GM19328 (cell line): Measurements from ENCODE around the gene USP53.
A peak's percentile ranks its signal among the peaks of the same experiment; 100 is the strongest.
"Not testable (repeated sequence)": the region's sequence is repeated elsewhere in the genome, so short reads cannot be mapped to it uniquely, and the experiment has no call there.

ENCODE experiments used
- ATAC-seq: cut with Tn5 transposase; IDR thresholded peaks from one replicate; pipeline ENCODE4 v1.9.1; 2021; ENCODE audit warnings: mild to moderate bottlenecking, moderate library complexity; ENCODE audit not compliant: unreplicated experiment

Gene USP53

DNA sequence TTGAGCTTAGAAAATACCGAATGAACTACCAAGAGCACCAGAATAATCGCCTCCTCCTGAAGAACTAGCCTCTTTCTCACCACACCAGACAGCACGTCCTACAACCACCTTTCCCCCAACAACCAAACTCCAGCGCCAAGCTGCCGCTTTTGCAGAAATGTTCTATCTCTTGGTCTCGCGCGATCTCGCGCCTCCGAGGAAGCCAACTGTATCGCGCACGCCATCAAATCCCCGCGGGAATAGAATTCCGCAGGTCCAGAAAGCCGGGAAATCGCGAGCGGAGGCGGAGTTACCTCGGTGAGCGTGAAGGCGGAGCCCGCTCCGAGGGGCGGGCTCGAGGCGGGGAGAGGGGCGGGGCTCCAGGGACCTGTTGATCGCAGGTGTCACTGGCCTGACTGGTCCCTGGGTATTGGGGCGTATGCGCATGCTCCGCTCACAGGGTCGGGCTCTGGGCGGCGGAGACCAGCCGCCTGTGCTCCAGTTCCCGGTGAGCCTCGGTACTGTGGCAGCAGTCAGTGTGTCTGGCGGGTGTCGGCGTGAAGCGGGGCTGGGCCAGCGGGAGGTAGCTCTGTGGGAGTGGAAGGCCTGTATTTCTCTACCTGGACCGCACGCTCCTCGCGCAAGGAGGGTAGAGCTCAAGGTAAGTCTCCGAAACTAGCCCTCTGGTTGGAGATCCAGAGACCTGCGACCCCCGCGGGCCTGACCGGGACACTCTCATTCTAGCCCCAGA, at the start of gene USP53:
TSS of gene USP53 (plus strand) at position 480 of the 730 bp plus-strand sequence. CDS start 27,047 bp downstream, outside the sequence.
- ATAC-seq, result peak; percentile 94

DNA sequence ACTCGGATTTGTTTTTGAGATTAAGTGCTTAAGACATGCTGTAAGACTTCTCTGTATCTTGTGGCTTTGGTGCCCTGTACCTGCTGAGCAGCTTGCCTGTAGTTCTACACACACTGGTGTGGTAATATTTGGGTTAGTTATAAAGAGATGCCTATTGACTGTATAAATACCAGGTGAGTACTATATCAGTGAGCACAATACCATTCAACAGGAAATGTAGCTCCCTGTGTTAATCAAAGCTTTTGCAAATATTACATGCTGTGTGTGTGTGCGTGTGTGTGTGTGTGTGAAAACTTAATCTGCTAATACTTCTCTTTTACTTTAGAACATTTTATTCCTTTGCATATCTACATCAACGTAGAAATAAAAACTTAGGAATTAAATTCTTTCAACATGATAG, 46.7 kb upstream of the USP53 start:
- no peak for ATAC-seq

DNA sequence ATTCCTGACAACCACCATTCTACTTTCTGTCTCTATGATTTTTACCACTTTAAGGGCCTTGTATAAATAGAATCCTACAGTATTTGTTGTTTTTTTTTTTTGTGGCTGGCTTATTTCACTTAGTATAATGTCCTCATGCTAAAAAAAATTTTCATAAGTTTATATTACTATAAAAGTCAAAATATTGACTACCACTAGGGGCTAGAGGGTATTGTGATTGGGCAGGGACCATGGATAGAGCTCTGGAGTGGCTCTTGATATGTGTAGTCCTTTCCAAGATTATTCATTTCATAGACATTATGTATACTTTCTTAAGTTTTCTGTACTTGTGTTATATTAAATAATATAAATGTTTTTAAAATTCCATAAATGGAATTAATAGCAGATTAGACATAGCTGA, 42.3 kb upstream of the USP53 start:
- ATAC-seq, result no peak

DNA sequence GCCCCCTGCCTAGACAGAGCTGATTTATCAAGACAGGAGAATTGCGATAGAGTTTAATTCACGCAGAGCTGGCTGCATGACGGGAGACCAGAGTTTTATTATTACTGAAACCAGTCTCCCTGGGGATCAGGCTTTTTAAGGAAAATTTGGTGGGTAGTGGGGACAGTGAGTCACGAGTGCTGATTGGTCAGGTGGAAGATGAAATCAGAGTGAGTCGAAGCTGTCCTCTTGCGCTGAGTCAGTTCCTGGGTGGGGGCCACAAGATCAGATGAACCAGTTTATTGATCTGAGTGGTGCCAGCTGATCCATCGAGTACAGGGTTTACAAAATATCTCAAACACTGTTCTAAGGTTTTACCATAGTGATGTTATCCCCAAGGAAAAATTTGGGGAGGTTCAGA, 40.3 kb upstream of the USP53 start:
- no peak for ATAC-seq

DNA sequence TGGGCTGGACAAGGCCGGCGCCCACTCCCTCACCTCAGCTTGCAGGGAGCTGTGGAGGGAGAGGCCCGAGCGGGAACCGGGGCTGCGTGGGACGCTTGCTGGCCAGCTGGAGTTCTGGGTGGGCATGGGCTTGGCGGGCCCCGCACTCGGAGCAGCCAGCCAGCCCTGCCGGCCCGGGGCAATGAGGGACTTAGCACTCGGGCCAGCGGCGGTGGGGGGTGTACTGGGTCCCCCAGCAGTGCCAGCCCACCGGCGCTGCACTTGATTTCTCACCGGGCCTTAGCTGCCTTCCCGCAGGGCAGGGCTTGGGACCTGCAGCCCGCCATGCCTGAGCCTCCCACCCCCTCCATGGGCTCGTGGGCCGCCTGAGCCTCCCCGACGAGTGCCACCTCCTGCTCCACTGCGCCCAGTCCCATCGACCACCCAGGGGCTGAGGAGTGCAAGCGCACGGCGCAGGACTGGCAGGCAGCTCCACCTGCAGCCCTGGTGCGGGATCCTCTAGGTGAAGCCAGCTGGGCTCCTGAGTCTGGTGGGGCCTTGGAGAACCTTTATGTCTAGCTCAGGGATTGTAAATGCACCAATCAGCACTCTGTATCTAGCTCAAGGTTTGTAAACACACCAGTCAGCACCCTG, 38.7 kb upstream of the USP53 start:
- ATAC-seq, result not testable (repeated sequence)

DNA sequence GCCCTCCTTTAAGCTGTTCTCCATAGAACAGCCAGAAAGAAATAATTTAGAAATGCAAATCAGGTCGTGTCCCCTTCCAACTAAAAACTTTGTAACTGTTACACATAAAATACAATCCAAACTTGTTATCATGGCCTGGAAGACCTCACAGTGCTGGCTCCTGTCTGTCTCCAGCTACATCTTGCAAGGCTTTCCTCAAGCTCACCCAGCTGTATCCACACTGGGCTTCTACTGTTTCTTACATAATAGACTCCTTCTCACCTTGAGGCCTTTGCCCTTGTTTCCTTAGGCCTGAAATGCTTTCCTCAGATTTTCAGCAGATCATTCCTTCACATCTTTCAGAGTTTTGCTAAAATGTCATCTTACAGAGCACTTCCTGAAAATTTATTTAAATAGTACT, 33.5 kb upstream of the USP53 start:
- ATAC-seq, result no peak

DNA sequence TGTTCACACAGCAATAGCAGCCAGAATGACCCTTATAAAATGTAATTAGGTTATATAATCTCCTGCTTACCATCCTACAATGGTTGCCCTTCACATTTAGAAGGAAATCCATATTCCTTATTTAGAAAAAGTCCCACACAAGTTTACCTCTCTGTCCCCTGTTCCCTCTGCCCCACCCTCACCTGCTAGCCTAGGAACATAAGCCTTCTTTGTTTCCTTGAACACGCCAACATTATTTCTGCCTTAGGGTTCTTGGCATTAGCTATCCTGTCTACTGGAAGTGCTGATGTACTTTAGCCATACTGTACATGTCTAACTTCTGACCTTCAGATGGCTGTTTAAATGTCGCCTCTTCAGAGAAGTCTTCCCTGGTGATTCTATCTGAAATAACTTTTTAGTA, 28.4 kb upstream of the USP53 start:
- no peak for ATAC-seq

DNA sequence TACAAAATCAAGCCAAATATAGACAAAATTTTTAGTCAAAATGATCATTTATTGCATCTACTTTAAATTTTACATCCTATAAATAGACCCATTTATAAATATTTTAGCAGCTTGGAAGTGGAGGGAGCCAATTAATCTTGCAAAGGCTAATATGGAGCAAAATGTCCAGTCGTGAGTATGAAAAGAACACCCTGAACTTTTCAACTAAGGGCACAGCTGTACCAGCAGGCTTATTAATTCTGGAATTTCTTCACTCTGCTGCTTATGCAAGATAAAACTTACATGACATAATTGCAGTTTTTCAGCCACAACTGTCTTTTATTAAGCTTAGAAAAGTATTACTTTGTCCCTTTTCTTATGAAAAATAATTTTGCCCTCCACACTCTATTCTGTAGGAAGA, 22.9 kb upstream of the USP53 start:
- ATAC-seq, result no peak

DNA sequence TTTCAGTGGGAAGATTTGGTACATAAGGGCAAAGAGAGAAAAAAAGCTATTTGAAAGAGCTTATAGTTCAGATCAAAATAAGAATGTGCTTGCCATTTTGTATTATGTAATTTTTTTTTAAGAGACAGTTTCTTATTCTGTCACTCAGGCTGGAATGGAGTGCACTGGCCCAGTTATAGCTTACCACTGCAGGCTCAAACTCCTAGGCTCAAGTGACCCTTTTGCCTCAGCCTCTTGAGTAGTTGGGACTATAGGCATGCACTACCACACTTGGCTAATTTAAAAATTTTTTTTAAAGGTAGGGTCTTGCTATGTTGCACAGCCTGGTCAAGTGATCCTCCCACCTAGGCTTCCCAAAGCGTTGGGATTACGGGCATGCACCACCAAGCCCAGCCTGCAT, 22.2 kb upstream of the USP53 start:
- ATAC-seq, result no peak

DNA sequence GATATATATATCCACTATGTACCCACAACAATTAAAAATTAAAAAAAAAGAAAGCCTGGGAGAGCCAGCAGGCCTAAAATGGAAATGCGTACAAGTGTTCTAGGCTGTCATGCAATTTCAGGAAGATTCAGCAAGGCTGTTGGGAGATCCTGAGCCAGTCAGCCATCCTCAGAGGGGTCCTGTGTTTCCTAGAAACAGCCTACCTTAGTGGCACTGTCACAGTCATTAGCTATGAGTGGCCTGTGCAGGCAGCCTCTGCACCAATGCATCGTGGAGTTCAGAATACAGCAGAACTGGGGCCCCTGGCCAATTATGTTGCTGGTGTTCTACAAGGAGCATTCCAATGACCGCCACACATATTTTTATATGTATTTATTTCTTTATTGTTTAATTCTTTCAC, 21.0 kb upstream of the USP53 start:
- ATAC-seq, result no peak

DNA sequence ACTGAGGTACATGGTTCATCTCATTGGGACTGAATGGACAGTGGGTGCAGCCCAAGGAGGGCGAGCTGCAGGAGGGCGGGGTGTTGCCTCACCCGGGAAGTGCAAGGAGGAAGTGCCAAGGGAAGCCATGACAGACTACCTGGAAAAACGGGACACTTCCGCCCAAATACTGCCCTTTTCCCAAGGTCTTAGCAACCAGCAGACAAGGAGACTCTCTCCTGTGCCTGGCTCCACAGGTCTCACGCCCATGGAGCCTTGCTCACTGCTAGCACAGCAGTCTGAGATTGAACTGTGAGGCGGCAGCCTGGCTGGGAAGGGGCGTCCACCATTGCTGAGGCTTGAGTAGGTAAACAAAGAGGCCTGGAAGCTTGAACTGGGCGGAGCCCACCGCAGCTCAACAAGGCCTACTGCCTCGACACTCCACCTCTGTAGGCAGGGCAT, 14.7 kb upstream of the USP53 start:
- no peak for ATAC-seq

DNA sequence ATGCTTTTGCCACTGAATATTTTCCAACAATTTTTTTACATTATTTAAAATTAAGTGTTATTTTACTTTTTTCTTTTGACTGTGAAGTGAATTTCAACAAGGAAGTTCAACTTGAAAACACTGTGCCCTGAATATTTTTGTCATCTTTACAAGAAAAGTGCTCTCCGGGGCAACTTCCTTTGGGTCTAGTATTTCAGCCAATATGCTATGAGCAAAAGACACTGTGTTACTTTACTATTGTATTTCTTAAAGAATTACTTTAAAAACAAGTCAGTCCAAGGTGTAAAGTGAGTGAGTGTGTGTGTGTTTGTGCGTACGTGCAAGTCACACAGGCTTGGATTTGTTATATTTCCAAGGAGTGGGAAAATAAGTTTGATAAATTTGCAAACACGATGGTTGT, 7.6 kb upstream of the USP53 start:
- ATAC-seq, result no peak

DNA sequence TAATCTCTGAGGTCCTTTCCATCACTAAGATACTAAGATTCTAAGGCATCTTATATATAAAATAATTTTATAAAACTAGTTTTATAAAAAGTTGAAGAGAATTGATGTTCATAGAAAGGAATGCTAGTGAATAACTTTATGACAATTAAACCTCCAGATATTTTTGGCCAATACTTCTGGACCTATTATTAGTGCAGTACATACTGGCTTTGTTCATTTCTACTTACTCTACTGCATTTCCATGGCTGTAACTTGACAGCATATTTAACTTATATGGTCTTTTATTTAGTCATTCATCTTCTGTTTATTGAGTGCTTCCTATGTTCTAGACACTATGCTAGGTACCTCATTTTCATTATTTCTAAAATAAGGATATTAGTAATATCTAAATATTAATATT, 6.8 kb upstream of the USP53 start:
- no peak for ATAC-seq

DNA sequence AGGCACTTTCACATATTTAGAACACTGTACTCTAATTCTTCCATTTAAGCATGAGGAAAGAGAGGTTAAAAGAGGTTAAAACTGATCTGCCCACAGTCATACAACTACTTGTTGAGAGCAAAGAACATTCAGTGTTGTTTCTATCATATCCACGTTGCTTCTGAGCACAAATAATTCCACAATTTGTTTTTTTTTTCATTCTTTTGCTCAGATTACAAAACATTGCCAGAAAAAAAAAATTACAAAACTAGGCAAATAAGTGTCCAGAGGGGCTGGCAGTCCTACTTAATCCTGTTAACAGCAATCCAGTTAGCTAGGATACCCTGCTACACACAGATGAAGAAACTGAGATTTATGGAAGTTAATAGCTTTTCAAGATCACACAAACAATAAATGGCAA, 6.3 kb upstream of the USP53 start:
- no peak for ATAC-seq

DNA sequence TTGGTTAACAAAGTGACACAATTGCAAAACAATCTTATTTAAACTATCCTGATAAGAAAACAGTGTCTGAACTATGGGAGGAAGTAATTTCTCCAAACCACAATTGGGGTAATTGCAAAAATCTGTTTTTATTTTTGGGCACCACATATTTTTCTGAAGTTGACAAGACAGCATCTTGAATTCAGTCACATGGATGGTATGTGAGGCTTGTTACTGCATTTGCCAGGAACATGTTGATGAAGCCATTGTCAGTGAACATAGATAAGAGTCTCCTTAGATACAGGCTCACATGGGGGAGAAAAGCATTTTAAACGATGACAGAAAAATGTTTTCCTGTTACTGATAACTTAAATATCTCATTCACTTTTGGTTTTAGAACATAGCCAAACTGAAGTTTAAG, 5.5 kb upstream of the USP53 start:
- no peak for ATAC-seq

DNA sequence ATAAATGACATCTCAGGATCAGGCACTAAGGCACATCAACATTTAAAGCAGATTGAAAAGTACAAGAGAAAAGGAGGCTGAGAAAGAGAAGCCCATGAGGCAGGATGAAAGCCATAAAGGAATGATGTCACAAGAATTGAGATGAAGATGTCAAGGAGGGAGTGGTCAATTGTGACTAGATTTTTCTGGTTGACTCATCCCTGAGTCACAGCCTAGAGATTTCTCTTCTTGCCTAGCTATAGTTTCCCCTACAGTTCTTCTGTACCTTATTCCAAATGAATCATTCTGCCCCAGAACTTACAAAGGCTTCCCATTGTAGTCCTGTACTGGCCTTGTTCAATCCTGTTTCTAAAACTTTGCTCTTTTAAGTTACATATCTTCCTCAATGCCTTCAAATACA, 3.4 kb upstream of the USP53 start:
- no peak for ATAC-seq

DNA sequence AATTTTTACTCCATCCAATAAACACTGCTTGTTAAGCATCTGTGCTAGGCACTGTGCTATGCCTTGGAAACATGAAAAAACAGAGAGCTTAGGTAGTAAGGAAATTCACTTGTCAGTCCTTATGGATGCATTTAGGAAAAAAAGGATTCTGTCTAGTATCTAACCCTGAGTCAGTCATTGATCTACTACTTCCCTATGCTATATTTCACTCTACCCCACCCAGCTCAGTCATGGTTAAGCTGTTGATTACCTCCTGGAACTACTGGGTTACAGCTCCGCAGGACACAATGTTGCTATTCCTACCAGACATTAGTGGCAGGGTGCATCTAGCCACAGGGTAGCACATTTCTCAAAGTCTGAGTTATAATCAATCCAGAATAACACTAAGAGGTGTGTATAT, 2.9 kb upstream of the USP53 start:
- no peak for ATAC-seq

DNA sequence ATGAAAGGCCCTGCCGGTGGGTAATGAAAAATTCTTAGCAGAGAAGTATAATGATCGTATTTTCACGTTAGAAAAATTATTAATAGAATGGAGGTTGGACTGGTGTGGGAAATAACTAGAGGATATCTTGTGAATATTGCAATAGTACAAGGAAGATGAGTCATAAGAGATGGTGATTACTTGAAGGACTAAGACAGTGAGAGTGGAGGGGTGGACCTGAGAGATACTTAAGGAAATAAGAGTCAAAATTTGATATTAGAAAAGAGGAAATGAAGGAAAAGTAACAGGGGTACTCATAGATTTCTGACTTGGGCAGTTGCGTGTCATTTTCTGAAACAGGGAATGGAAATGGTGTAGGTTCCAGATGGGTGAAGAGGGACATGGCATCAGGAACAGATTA, 1.7 kb upstream of the USP53 start:
- ATAC-seq, result no peak

DNA sequence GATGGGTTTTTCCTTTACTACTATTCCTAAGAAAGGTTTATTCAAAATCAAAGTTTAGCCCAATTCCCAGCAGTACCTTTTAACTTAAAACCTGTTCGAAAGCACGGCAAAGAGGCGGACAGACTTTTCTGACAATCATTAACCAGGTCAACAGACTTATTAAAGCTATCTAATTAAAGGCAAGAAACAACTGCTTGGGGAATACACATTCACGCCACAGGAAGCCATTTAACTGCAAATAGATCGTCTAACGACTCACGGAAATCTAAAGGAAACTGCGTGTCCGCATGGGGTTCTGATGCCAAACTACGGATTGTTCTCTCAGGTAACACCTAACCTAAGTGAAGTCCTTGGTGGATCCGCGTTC, 663 bp upstream of the USP53 start:
- ATAC-seq, result peak; percentile 11

DNA sequence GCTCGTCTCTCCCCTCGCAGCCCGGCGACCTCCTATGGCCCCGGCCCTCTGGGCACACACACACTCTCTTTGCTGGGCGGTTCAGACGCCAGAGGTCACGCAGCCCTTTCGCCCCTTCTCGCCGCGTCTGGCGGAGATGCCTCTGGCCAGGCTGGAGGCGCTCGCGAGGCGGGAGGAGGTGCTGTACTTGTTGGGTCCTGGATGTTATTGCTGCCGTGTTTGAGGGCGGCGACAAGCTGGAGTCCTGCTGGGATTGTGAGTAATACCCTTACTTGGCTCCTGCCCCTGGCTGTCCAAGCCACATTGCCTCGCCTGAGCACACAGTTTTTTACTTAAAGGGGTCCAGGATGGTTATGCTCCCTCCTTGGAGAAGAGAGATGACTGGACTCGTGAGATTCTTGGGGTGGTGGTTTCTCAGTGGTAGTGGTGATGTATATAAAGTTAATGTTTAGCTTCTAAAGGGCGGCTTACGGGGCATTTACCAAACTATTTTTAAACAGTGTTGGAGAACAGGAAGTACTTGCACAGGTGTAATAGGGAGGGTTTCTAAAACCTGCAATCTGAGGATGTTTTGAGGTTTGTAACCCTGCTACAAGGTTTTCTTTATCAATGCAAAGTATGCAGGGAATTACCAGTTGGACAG, 572 bp downstream of the USP53 start:
- ATAC-seq, result peak; percentile 48

DNA sequence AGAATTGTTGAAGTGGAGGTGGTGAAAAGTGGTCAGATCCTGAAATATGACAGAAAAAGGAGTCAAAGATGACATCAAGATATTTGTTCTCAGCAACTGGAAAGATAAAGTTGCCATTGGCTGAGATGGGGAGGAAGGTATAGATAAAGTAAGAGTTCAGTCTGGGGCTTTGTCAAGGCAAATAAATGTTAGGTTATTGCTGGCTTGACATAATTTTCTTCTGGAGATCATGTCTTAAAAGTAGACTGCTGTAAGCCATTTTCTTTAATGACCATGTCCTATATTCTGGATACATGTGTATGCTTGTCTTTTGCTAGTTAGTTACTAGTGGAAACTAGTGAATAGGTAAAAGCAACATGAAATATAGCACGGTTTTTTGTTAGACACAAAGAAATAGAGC, 5.6 kb downstream of the USP53 start:
- no peak for ATAC-seq

DNA sequence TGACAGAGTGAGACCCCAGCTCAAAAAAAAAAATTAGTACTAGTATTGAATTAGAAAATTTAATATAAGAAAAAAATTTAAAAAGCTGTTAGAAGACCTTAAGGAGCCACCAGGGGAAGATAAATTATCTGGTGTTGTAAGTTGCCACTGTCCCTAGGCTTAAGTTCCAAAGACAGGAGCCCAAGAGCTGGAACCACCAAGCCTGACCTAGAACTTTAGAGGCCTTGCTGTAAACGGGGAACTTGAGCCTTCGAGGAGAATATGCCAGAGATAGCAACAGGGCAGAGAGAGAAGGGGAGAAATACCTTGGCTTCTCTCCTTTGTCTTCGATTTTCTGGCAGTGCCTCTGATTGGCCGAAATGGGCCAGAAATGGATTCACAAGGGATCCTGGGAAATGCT, 8.9 kb downstream of the USP53 start:
- ATAC-seq, result no peak
